GM18507 (cell line): Measurements from ENCODE around the gene SUGP1.
"Not testable (repeated sequence)": the region's sequence is repeated elsewhere in the genome, so short reads cannot be mapped to it uniquely, and the experiment has no call there.

Source experiments
- DNase-seq: peaks from one replicate; pipeline ENCODE4 v3.0.0; 2011; ENCODE audit warnings: low read depth; ENCODE audit not compliant: insufficient read length; ENCODE audit errors: extremely low spot score
- FAIRE-seq: peaks from 2 replicates; lab custom pipeline; 2011; peaks lifted over from hg19 to GRCh38; lab: Jason Lieb, UNC

Gene SUGP1

GRCh38 chr19:19269952-19270694 lies 50.2 kb downstream of the SUGP1 start:
- FAIRE-seq (no peak), DNase-seq (no peak)

- DNase-seq = no peak
- no peak for FAIRE-seq
Measured at GRCh38 chr19:19268453-19269385, 51.6 kb downstream of the SUGP1 start.

- FAIRE-seq (no peak), DNase-seq (no peak)
Measured at GRCh38 chr19:19267305-19267704, 53.0 kb downstream of the SUGP1 start.

- DNase-seq (no peak), FAIRE-seq (no peak)
Measured at GRCh38 chr19:19263886-19264487, 56.3 kb downstream of the SUGP1 start.

GRCh38 chr19:19262190-19263057 lies 57.9 kb downstream of the SUGP1 start:
- no peak for FAIRE-seq
- no peak for DNase-seq

- DNase-seq = no peak
- FAIRE-seq = no peak
Measured at GRCh38 chr19:19261350-19262189, 58.7 kb downstream of the SUGP1 start.

- no peak for DNase-seq
- no peak for FAIRE-seq
Measured at GRCh38 chr19:19260417-19261214, 59.7 kb downstream of the SUGP1 start.

GRCh38 chr19:19259741-19260140 lies 60.6 kb downstream of the SUGP1 start:
- FAIRE-seq (no peak), DNase-seq (no peak)

- FAIRE-seq = no peak
- DNase-seq = no peak
Measured at GRCh38 chr19:19258589-19259338, 61.5 kb downstream of the SUGP1 start.

- no peak for DNase-seq
- FAIRE-seq = no peak
Measured at GRCh38 chr19:19257836-19258588, 62.3 kb downstream of the SUGP1 start.

GRCh38 chr19:19257137-19257536 lies 63.2 kb downstream of the SUGP1 start:
- FAIRE-seq (no peak), DNase-seq (no peak)

GRCh38 chr19:19256072-19256969 lies 64.0 kb downstream of the SUGP1 start:
- no peak for FAIRE-seq
- no peak for DNase-seq

GRCh38 chr19:19253409-19253808 lies 66.9 kb downstream of the SUGP1 start:
- DNase-seq, FAIRE-seq: not testable (repeated sequence)

- no peak for FAIRE-seq
- DNase-seq = no peak
Measured at GRCh38 chr19:19250196-19250801, 70.0 kb downstream of the SUGP1 start.

- DNase-seq (no peak), FAIRE-seq (no peak)
Measured at GRCh38 chr19:19240476-19240875, 79.8 kb downstream of the SUGP1 start.
